Stimulated activated naive CD4-positive, alpha-beta T cell treated with Interleukin-2 at 50 U/mL for 16 hours (primary cell): ENCODE measurements around the gene MED12L.
A peak's percentile ranks its signal among the peaks of the same experiment; 100 is the strongest.
"Not testable (repeated sequence)": the region's sequence is repeated elsewhere in the genome, so short reads cannot be mapped to it uniquely, and the experiment has no call there.

Experiments used
- DNase-seq: peaks from one replicate; lab custom pipeline; 2025; lab: John Stamatoyannopoulos, UW

The MED12L gene

DNA sequence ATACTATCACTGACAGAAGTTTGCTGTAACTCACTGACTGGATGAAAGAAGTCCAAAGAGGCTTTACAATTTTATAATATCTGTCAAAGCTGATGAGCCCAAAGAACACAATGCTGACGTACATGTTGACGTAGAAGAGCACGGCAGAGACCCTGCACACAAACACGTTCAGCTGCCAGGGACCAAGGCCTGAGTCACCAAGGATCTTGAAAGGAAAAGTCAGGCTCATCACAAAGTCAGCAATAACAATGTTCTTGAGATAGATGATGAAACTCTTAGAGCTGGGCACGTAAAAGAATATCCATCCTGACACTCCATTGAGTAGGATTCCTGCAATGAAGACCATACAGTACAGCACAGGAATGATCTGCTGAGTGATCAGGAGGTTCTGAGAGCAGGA is 128.4 kb downstream of the MED12L start:
- DNase-seq, result no peak

DNA sequence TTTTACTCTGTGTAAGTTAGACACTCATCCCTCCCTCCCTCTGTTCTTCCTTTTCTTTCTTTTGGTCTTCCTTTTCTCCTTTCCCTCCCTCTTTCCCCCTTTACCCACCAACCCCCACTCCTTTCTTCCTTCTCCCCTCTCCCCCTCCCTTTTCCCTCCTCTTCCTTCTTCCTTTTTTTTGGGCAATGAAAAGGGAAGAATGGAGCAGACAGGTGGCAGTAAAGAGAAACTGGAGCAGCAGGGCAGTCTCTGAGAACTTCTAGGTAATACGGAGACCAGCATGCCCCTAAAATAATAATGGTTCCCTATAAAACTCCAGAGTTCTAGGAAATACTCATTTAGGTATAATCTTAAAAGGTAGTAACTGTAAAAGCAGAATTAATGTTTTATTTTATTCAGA is 129.0 kb downstream of the MED12L start:
- no peak for DNase-seq

DNA sequence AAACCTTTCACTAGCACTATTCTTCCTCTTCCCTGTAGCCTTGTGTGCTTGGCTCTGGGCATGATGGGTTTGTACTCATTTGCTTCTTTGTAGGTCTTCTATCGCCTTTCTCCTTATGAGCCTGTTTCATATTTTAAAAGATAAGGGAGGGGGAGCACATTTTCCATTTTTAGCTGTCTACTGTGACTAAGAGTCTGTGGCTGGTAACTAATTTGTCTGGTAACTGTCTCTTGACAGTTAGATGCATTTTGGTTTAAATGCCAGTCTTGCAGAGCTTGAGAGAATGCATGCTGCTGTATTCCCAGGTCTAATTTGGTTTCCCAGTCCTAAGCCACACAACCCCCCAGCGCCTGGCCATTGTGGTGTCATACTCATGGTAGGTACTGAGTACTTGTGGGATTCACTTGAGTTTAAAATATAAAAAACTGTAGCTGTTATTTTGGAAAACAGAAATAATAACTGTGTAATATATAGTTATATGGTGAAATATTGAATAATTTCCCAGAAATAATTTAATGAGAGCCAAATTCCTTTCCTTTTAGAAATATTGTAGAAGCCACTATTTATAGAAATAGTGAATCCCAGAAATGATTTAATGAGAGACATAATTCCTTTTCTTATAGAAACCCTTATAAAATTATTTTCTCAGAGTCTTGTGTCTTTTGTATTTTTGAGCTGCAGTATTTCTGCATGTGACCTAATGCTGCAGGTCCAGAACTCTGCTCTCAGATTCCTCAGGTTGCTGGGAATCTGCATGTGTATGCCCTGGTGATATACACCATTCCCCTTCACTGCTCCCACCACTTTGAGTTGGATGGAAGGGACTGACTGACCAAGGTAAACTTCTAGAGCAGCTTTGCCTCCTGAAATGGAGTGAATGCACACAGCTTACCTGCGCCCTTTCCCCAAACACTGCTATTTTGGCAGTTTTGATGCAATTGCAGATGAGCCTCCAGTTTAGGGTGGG is 131.5 kb downstream of the MED12L start:
- DNase-seq, result no peak

DNA sequence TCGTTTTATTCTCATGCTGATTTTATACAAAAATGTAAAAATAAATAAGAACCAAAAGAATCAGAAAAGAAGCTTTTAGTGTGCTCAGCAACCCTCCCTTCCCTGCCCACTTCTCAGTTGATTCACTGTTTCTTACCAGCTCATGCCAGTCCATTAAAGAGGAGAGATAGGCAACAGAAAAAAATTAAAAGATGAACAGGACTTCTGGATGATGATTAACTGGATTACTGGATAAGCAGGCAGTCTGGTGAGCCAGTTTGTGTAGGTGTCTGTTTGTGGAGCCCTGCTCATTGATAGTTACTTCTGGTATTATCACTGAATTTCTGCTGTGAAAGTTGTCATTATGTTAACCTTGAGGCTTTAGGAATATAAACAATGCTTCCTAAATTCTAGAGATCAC is 132.7 kb downstream of the MED12L start:
- no peak for DNase-seq

DNA sequence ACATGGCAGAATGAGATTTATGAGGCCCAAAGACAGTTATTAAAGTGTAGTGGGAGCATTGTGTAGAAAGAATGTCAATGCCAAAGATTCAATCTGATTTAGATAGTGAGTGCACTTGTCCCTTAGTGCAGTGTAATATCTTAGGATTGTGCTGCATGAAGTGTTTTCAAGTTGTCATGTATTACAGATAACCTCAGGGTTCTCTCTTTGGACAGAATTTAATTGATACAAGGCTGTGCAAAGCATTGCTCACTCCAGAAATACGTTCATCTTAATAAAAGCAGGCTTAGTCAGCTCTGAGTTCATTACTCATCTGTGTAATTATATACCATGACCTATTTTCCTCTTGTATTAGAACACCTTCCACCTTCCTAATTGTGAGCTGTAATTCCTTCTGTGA is 133.6 kb downstream of the MED12L start:
- DNase-seq, result no peak

DNA sequence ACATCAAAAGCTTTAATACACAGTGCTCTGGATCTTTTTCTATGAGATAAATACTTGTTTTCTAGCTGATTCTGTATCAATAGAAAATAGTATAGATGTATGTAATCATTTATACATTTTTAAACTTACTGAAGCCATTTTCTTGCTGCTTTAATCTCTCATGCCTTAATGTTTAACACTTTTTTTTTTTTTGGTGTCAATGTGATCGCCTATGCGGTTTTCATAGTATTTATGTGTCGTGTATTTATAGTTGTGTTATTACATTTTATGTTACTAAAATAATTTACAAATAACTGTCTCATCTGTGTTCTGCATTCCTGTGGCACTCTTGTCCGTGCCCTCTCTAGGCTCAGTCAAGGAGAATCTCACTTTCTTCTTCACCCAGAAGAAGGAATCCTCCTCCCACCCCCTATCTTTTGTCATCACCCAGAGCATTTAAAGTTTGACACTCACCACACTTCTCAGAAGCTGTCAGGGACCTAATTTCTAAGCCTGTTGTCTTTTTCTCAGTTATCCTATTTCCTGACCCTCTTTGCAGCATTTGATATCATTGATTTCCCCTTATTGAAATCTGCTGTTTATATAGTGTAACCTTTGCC is 138.9 kb downstream of the MED12L start:
- no peak for DNase-seq

DNA sequence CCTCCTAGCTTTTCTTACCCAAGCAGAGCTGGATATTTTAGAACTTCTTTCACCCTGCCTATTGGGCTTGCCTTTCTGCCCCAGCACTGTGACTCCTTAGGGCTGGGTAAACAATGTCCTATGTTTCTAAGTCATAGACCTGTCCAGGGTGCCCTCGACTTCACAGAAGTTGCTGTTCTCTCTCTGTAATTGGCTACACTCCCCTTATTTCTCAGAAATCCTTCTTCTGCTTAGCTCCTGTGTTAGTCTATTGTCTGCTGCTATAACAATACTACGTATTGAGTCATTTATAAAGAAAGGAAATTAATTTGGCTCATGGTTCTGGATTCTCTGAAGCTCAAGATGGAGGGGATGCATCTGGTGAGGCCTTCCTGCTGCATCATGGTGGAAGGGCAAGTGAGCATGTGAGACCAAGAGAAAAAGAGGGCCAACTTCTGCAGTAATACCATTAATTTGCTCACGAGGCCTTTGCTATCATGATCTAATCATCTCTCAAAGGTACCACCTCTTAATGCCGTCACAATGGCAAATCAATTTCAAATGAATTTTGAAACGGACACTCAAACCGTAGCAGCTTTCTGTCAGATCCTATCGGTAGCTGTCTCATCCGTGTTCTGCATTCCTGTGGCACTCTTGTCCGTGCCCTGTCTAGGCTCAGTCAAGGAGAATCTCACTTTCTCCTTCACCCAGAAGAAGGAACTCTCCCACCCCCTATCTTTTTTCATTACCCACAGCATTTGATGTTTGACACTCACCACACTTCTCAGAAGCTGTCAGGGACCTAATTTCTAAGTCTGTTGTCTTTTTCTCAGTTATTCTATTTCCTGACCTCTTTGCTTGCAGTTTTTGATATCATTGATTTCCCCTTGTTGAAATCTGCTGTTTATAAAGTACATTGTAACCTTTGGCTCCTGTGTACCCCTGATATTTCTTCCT is 139.8 kb downstream of the MED12L start:
- DNase-seq, result no peak

DNA sequence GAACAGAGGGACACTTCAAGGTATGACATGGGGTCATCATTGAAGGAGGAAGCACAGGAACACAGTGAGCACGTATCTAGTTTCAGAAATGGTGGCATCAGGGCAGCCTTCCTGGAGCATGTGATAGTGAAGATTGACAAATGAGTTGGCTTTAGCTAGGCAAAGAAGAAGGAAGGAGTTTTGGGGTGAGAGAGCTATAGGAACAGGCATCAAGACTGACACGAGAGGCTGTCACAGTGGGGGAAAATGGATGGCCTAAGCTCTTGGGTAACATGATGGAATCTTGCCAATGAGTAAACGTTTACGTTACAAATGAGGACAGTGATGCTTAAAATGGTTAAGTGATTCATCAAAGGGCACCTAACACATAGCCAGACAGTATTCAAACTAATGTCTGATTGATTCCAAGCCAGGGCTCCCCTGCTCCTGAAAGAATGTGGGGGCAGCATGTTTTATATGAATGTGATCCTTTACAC is 140.7 kb downstream of the MED12L start:
- no peak for DNase-seq

DNA sequence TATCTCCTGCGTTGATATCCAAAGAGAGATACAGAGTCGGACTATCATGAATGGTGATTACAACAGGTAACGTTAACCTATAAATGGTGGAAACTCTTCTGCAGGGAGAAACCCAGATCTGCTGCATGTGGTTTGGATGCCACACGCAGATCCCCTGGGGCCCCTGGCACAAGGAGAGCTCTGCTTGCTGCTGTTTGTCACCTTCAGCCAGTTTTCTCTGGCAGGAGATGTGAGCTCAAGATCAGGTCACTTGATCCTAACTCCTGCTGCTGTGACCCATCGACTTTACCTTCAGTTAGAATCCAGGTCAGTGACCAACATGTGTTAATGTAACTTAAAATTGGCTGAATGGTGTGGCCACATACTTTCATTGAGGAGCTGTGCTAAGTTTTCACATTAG is 141.4 kb downstream of the MED12L start:
- DNase-seq, result no peak

DNA sequence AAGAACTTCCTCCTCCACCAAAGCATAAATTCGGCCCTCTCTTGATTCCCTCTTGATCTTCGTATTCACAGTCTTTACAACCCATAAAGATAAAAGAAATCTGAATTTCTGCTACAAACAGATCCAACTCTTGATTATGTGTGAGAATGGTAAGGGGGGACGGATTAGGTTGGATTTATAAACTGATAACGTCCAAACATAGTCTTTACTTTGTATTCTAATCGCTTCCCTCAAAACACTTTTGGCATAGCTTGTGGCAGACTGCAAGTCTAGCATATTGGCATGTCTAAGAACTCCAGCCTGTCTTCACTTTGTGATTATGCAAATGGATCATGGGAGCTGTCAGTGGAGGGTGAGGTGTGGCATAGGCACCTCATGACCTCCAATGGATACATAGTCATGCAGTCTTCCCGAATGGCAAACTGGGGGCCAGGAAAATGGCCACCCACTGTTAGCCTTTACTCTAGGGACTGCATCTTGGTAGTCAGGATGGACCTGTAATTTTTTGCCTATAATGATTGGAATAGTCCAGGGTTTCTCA is 141.9 kb downstream of the MED12L start:
- no peak for DNase-seq

DNA sequence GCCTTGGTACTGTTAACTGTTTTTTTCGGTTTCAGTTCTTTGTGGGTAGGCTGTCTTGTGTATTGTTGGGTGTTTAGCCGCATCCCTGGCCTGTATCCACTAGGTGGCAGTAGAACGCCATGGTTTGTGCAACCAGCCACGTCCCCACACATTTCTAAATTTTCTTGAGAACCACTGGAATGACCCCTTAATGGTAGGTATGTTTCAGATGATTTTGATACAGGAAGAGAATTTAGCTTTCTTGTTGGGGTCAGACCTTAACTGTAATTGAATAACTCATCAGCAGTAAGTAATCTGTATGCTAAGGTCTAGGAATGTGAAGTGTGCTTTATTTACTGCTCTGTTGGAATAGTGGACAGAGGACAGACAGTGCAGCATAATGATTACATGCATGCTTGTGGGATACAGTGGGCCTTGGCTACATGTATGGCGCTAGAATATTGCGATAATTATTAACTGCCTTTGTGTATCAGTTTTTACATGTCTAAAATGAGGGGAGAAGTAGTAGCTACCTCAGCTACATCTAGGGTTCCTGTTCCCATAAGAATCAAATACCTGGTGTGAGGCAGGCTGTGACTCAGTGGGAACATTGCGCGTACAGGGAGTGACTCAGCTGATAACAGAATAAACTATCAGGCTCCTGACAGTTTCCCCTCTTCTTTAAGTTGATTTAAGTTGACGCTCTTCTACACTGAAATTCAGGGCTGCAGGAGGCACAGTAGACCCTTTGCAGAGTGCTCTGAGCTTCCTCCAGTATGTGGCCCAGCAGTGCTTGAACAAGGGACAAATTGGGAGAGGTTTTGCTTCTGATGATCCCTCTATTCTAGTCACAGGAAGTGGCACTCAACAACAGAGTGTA is 142.6 kb downstream of the MED12L start:
- DNase-seq, result peak; percentile 65

DNA sequence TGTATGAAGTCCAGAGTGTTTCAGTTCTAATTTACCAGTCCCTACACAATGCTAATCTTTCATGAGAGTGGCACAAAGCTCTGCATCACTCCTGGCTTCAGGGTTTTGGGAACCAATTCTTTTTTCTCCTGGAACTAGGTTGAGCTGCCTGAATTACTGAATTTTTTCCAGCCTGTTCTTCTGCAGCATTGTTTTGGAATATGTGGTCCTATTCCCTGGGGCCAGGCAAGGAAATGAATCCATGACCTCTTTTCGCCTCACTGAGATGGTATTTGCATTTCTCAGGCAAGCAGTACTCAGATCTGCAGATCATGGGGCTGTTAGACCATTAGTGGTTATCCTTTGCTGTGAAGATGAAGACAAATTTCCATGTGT is 143.2 kb downstream of the MED12L start:
- no peak for DNase-seq

DNA sequence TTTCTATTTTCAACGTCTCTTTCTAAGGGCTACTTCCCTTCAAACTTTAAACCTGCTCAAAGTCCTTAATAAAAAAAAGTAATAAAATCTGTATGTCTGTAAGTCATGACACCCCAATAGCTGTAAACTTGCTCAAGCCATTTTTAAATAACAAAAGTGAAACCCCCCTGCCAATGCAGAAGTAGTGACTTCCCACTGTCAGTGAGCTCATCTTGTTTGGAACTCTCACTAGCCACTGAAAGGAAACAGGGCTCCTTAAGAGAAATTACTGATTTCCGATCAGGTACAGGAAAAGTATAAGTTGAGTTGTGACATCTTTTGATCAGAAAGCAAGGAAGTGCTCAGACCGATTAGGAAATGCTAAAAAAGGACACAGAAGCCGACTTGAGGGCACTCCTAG is 145.2 kb downstream of the MED12L start:
- DNase-seq, result no peak

DNA sequence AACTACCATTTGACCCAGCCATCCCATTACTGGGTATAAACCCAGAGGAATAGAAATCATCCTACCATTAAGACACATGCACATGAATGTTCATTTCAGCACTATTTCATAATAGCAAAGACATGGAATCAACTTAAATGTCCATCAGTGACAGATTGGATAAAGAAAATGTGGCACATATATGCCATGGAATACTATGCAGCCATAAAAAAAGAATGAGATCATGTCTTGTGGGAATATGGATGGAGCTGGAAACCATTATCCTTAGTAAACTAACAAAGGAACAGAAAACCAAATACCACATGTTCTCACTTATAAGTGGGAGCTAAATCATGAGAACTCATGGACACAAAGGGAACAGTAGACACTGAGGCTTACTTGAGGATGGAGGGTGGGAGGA is 146.9 kb downstream of the MED12L start:
- not testable (repeated sequence) for DNase-seq

DNA sequence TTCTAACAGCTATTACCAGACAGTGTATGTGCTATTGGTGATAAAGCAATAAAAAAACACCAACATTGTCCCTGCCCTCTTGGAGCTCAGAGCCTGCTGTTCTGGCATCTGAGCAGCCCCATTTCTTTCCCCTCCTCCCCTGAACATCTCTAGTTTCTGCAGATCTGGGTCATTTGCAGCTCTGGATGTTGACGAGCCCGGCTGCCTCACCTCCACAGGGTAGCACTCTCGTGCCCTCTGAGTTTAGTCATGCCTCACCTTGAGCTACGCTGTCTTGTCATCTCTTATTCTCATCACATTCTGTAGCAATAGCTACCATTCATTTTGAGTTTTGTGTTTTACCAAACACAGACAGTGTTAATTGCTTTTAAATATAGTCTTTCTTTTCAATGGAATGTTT is 147.5 kb downstream of the MED12L start:
- no peak for DNase-seq

DNA sequence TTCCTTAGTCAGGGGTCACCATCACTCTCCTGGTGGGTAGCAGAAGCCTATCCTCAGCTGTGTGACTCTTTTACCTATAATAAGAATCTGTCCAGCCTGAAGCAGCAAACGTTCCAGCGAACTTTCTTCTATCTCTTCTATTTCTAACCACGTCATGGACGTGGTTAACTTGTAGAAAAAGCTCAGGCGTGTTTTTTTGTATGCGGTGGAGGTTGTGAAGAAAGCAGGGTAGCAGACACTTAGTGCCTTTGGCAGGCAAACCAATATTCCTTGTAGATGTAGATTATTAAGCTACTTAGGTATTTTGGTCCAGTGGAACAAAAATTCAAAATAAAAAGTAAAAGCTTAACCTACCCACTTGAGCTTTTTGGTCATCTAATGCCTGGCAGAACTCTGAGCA is 149.4 kb downstream of the MED12L start:
- no peak for DNase-seq

DNA sequence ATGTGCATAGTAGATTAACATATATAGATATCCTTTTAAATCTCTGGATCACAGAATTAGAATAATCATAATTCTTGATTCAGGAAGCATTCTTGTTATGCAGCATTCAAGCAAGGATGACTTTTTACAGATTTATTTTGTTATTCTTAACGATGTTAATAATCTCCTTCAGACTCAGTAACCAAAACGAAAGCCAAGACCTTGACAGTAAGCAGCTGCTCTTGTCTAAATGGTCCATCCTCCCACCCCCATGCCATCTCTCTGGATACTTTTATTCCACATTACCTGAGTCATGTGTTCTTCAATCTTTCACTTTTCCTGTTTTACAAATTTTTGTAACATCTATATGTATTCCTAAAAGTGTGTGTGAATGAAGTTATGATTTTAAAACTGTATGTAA is 150.9 kb downstream of the MED12L start:
- no peak for DNase-seq

DNA sequence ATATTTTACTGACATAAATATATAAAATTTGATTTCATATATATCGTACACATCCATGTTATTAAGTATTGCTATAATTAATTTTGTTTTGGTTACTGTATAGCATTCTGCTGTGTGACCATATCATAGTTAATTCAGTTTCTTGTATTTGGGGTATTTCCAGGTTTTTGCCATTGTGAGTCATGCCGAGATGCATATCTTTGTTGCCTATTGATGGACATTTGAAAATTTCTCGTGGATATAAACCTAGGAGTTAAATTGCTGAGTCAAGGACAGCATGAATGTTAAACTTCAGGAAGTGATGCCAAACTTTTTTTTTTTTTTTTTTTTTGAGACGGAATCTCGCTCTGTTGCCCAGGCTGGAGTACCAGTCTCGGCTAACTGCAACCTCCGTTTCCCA is 151.3 kb downstream of the MED12L start:
- no peak for DNase-seq

DNA sequence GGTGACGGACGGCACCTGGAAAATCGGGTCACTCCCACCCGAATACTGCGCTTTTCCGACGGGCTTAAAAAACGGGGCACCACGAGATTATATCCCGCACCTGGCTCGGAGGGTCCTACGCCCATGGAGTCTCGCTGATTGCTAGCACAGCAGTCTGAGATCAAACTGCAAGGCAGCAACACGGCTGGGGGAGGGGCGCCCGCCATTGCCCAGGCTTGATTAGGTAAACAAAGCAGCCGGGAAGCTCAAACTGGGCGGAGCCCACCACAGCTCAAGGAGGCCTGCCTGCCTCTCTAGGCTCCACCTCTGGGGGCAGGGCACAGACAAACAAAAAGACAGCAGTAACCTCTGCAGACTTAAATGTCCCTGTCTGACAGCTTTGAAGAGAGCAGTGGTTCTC is 156.5 kb downstream of the MED12L start:
- DNase-seq, result not testable (repeated sequence)

DNA sequence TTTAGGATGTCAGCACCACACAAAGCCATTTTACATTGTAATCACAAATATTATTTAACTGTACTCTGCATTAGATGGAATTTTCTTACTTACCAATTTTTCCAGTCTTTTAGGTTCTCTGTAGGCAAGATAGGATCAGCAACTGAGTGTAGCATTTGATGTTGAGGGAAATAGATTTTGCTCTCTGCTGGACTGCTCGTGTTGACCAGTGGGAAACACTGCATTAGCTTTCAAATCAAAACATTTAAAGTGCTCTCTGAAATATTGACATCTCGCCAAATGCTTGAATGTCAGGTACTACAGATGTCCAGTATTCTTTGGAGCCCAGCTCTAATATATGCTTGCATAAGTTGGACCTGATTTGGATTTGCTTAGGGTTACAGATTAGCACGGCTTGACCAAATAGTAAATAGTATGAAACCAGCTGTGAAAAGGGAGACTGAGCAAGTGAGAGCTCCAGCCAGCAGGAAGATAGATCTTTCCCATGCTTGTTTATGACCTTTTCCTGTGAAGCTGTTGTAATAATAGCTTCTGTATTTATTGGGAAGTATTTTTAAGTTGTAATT is 163.4 kb downstream of the MED12L start:
- DNase-seq, result no peak

DNA sequence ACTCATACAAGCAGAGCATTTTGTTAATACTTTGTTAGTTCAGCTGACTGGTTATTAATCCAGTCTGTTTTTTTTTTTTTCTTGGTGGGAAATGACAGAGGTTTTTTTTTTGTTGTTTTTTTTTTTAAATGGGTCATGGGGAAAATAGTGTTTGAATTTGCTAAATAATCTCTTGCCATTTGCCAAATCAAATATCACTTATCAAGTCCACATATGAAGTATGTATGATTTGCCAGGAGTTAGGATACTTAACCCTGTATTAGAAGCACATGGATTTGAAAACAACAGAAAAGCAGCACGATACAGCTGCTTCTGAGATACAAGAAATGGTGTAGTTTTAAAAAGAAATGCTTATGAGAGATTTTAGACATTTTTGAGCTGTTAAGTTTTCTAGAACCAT is 171.3 kb downstream of the MED12L start:
- DNase-seq, result no peak
